Stomach (tissue), 9 donors: ENCODE results near the gene EIF2S3B. TPM values are rescaled to one million over a fixed set of nuclear protein-coding genes. Genes with fewer than 3 reads are reported as not detected.

Experiments
- DNase-seq, 2 donors: peaks; one replicate each; pipeline versions ENCODE4 v3.0.0 to v3.0.0-alpha.2; 2013 to 2019
- H3K27ac ChIP-seq, 5 donors: fragments of 200-600 bp in 4 of 5; sonication (generic) in 4 of 5; one replicate each; pipeline ENCODE4 v1.5.1; 2013 to 2019; ENCODE audit warnings: mild to moderate bottlenecking in 1 of 5, moderate library complexity in 1 of 5
- H3K27me3 ChIP-seq, 3 donors: fragments of 200-600 bp; sonication (generic); one replicate each; pipeline ENCODE4 v1.5.1; 2017 to 2019; ENCODE audit warnings: mixed run types in 1 of 3
- H3K36me3 ChIP-seq, 4 donors: fragments of 200-600 bp; sonication (generic); 1 replicate in 3 of 4; 2 replicates in 1 of 4; pipeline ENCODE4 v1.5.1; 2016 to 2019
- H3K4me1 ChIP-seq, 4 donors: fragments of 200-600 bp; sonication (generic); one replicate each; pipeline ENCODE4 v1.5.1; 2016 to 2019
- H3K4me3 ChIP-seq, 4 donors: fragments of 200-600 bp; sonication (generic) in 3 of 4; one replicate each; pipeline ENCODE4 v1.5.1; 2016 to 2019; ENCODE audit warnings: mild to moderate bottlenecking in 1 of 4
- H3K9me3 ChIP-seq, 4 donors: fragments of 200-600 bp; sonication (generic); one replicate each; pipeline ENCODE4 v1.5.1; 2016 to 2019
- EP300 ChIP-seq: sonication (generic); formaldehyde crosslinking; IDR thresholded peaks from one replicate; pipeline ENCODE4 v1.6.1; 2017; ENCODE audit warnings: antibody characterized with exemption
- POLR2A ChIP-seq, 4 donors: fragments of 450-650 bp; IDR thresholded peaks; one replicate each; pipeline ENCODE4 v1.6.1; 2016; ENCODE audit warnings: antibody characterized with exemption in 4 of 4, control low read depth in 2 of 4, mild to moderate bottlenecking in 1 of 4, moderate library complexity in 1 of 4
- POLR2AphosphoS5 ChIP-seq, 3 donors: sonication (generic); formaldehyde crosslinking; IDR thresholded peaks; one replicate each; pipeline ENCODE4 v1.6.1; 2016; ENCODE audit warnings: antibody characterized with exemption in 3 of 3
- WGBS, 5 donors: extraction: QIAGEN DNeasy Blood & Tissue Kit in 3 of 5; methylation state at CpG; one replicate each; pipeline versions ENCODE4 v1.1.5 to v1.1.7; 2013 to 2018; 5-methylcytosine and 5-hydroxymethylcytosine counted together
- intact Hi-C: fragments of 100-400 bp; cut with DNase I; formaldehyde crosslinking; loops from one replicate; pipeline ENCODE4 v1.15.1; 2023; ENCODE audit warnings: low total_unique reads
- polyA plus RNA-seq, 3 donors: library from polyadenylated mRNA; stranded (reverse); fragments of 200-250 nt; gene quantifications; one replicate each; pipeline ENCODE4 v1.2.3, GENCODE V29; 2013
- small RNA-seq, 4 donors: library from RNA; depleted of rRNA; stranded (forward); fragments of <200 nt; gene quantifications; one replicate each; pipeline ENCODE3, GENCODE V24; 2016
- total RNA-seq, 5 donors: library from RNA; depleted of rRNA; stranded (reverse); fragments of >200 nt; gene quantifications; one replicate each; pipeline versions ENCODE4 v1.1.0 to v1.2.3, GENCODE V29; 2014 to 2016
- TF ChIP-seq, protein P1 (sequence below), 7 experiments: fragments of 450-650 bp in 4 of 7; fragments of 200-600 bp in 3 of 7; sonication (generic) in 3 of 7; IDR thresholded peaks; one replicate each; pipeline ENCODE4 v1.5.1; 2016 to 2019; ENCODE audit warnings: antibody characterized with exemption in 7 of 7, control low read depth in 2 of 7, mild to moderate bottlenecking in 1 of 7
- donor health status: healthy with polysubstance abuse.
- donor health status: Bipolar disorder and iron deficiency.
- donor health status: healthy.

Gene EIF2S3B
- total and polyA plus RNA-seq, 8 donors, result 0.28 to 3.2 (median 0.92) TPM; not detected in 3

DNA sequence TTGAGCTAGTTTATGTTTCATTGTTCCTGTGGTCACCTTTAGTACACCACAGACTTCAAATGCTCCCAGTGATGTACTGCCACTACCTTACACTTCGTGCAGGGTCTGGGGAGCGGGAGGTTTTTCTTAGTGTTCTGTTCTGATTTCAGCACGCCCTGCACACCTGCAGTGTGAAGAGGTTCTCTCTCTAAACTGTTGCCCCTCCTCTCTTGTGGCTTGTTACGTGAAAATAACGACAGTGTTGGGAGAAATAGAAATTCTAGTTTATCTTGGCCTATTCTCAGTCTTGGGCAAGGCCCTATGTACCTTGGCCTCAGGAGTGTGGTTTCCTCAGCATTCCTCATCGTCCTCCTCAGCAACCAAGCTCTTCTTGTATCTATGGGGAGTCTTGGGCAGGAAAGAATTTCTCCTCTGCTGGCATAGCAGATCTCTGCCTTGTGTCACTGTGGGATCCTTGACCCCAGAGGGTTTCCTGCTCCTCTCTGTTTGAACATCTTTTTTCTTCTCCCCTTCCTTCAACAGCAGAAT is 48.6 kb downstream of the EIF2S3B start:
- Histone ChIP-seq H3K9me3 (peaks cover 0 to 4% (median 0%) of the 10 kb centered on the region in 4 donors), H3K27me3 (no peaks in the 10 kb centered on the region), H3K27ac (peak overlapping the region in 2 of 5 donors; percentile 16 to 36), H3K4me3 (peak overlapping the region in 1 of 4 donors; percentile 4), H3K4me1 (no peaks in the 10 kb centered on the region), H3K36me3 (no peaks in the 10 kb centered on the region)
- intact Hi-C loops, result no loop called here
- peak in 1 of 2 donors; percentile 34 for DNase-seq
- 73 to 88% (median 77%) methylated on average over 6 of the region's 6 CpGs for WGBS, 5 donors
- TF ChIP-seq, protein P1, sequence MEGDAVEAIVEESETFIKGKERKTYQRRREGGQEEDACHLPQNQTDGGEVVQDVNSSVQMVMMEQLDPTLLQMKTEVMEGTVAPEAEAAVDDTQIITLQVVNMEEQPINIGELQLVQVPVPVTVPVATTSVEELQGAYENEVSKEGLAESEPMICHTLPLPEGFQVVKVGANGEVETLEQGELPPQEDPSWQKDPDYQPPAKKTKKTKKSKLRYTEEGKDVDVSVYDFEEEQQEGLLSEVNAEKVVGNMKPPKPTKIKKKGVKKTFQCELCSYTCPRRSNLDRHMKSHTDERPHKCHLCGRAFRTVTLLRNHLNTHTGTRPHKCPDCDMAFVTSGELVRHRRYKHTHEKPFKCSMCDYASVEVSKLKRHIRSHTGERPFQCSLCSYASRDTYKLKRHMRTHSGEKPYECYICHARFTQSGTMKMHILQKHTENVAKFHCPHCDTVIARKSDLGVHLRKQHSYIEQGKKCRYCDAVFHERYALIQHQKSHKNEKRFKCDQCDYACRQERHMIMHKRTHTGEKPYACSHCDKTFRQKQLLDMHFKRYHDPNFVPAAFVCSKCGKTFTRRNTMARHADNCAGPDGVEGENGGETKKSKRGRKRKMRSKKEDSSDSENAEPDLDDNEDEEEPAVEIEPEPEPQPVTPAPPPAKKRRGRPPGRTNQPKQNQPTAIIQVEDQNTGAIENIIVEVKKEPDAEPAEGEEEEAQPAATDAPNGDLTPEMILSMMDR (IDR thresholded peaks at IDR 0.05), result no peak
- TF ChIP-seq POLR2AphosphoS5 (IDR thresholded peaks at IDR 0.05), result peak in 1 of 3 donors; percentile 18

DNA sequence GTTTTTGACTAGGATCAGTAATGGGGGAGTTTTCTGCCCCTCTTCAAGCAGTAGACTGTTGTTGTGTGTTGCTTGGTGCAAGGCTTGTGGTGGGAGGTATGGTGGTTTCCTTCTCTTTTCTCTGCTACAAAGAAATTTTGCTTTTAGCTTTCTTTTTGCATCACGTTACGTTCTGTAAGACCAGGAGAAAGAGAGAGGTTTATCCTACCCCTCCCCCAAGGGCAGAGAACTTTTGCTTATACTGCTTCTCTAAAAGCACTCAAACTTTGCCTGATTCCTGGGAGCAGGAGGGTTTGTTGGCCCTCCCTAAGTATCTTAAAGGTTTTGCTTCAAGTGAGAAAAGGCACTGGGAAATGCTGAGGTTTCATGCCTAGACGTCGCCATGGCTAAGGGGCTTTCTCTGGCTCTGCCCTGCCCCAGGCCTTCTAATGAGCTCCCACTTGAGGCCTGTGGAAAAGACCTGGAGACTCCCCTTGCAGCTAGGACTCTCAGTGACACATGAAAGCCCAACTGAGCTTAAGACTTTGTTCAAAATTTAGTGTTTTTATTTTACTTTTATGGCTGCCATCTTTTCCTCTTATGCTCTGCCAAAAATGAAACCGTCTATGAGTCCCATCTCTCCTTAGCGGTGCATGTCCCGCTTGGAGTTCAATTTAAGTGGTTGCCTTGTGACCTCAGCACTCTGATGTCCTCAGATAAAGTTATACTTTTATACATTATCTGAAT is 49.2 kb downstream of the EIF2S3B start:
- Histone ChIP-seq H3K27me3 (no peaks in the 10 kb centered on the region), H3K36me3 (no peaks in the 10 kb centered on the region), H3K9me3 (peaks cover 0 to 4% (median 0%) of the 10 kb centered on the region in 4 donors), H3K4me1 (no peaks in the 10 kb centered on the region), H3K4me3 (peak overlapping the region in 1 of 4 donors; percentile 4), H3K27ac (peak overlapping the region in 2 of 5 donors; percentile 16 to 36)
- 71 to 89% (median 80%) methylated on average over 7 of the region's 7 CpGs for WGBS, 5 donors
- TF ChIP-seq POLR2AphosphoS5 (IDR thresholded peaks at IDR 0.05) (no peak), POLR2A (IDR thresholded peaks at IDR 0.05) (no peak), EP300 (no peak)
- TF ChIP-seq, protein P1 (IDR thresholded peaks at IDR 0.05), result no peak
- peak in 1 of 2 donors; percentile 46 for DNase-seq
- intact Hi-C loops, result no loop called here

DNA sequence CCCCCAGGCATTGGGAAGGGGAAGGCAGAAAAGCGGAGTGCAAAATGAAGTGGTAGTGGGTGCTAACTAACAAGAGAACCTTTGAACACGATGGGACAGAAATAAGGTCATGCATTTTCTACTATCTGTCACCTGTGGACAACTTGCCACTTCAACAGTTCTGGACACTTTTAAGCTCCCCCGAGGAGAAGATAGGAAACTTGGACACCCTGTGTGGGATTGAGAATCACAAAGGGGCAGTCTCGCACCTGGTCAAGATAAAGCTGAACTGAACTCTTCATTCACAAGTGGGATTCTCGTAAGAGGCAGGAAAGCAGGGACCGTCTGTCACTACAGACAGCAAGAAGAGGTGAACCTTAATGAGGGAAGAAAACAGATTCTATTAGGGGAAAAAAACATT is 51.6 kb downstream of the EIF2S3B start:
- intact Hi-C loops, result no loop called here
- Histone ChIP-seq H3K27me3 (no peaks in the 10 kb centered on the region), H3K9me3 (peaks cover 0 to 4% (median 0%) of the 10 kb centered on the region in 4 donors), H3K4me3 (no peak overlapping the region), H3K4me1 (no peaks in the 10 kb centered on the region), H3K36me3 (no peaks in the 10 kb centered on the region), H3K27ac (no peak overlapping the region)
- no peak for DNase-seq
- TF ChIP-seq, protein P1 (IDR thresholded peaks at IDR 0.05), result no peak
- WGBS, 5 donors, result 48 to 68% (median 58%) methylated on average over 6 of the region's 6 CpGs

DNA sequence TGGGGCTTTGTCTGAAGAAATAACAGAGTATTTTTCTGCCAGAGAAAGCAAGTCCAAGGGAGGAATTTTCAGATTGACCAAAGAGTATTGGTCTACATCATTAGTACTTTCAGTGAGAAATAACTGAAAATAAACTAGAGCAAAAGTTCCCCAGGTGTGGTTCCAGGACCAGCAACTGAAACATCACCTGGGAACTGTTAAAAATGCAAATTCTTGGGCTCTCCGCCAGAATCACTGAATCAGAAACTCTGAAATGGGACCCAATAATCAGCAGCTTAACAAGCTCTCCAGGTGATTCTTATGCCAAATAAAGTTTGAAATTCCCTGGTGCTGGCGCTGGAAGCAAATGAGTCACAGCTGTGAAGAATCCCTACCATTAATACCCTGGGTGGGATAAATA is 52.1 kb downstream of the EIF2S3B start:
- intact Hi-C loops, result no loop called here
- no peak overlapping the region for H3K27ac ChIP-seq
- TF ChIP-seq POLR2A (IDR thresholded peaks at IDR 0.05), result no peak
- TF ChIP-seq, protein P1 (IDR thresholded peaks at IDR 0.05), result no peak
- TF ChIP-seq POLR2AphosphoS5 (IDR thresholded peaks at IDR 0.05), result no peak
- TF ChIP-seq EP300, result no peak
- H3K4me3 ChIP-seq, result no peak overlapping the region
- peaks cover 0 to 4% (median 0%) of the 10 kb centered on the region in 4 donors for H3K9me3 ChIP-seq
- H3K27me3 ChIP-seq, result no peaks in the 10 kb centered on the region
- WGBS, 5 donors, result 55 to 67% (median 61%) methylated on average over 2 of the region's 2 CpGs
- H3K36me3 ChIP-seq, result no peaks in the 10 kb centered on the region
- DNase-seq, result no peak
- no peaks in the 10 kb centered on the region for H3K4me1 ChIP-seq

Small RNA genes within 50 kb of the gene (small RNA-seq; reads per million reads assigned to genes)
- gene SLC25A39P2, result 0 reads per million in 4 donors

Other genes starting within 250 kb of the EIF2S3B start
- gene KLRD1, start 198.0 kb upstream of the EIF2S3B start, total RNA-seq, result 10 to 100 TPM in 1 of 5 donors, 1 to 10 TPM in 1, under 1 TPM in 2, not detected in 1; under 0.01 to 15.4 (median 1.4) TPM
- gene KLRD1, start 198.0 kb upstream of the EIF2S3B start, polyA plus RNA-seq, result 1 to 10 TPM in 1 of 3 donors, under 1 TPM in 2; 0.48 to 1.5 (median 0.50) TPM
- 10 to 100 TPM in 2 of 5 donors, 1 to 10 TPM in 1, not detected in 2; 2.0 to 17.4 (median 12.9) TPM for gene KLRK1, start 115.8 kb upstream of the EIF2S3B start, total RNA-seq
- 1 to 10 TPM in 2 of 3 donors, under 1 TPM in 1; 0.50 to 2.4 (median 2.0) TPM for gene KLRK1, start 115.8 kb upstream of the EIF2S3B start, polyA plus RNA-seq
- gene KLRC4, start 96.1 kb upstream of the EIF2S3B start, total RNA-seq, result 1 to 10 TPM in 1 of 5 donors, not detected in 4; 1.3 TPM
- gene KLRC4, start 96.1 kb upstream of the EIF2S3B start, polyA plus RNA-seq, result under 1 TPM in 1 of 3 donors, not detected in 2; 0.13 TPM
- gene KLRC3, start 85.3 kb upstream of the EIF2S3B start, total RNA-seq, result 1 to 10 TPM in 2 of 5 donors, not detected in 3; 1.3 TPM
- under 1 TPM in 1 of 3 donors, not detected in 2; 0.43 TPM for gene KLRC3, start 85.3 kb upstream of the EIF2S3B start, polyA plus RNA-seq
- 10 to 100 TPM in 1 of 5 donors, 1 to 10 TPM in 1, not detected in 3; 1.8 to 10.4 TPM for gene KLRC2, start 69.9 kb upstream of the EIF2S3B start, total RNA-seq
- gene KLRC2, start 69.9 kb upstream of the EIF2S3B start, polyA plus RNA-seq, result 1 to 10 TPM in 1 of 3 donors, under 1 TPM in 1, not detected in 1; 0.10 to 2.1 TPM
- gene KLRC1, start 52.5 kb upstream of the EIF2S3B start, total RNA-seq, result 10 to 100 TPM in 1 of 5 donors, 1 to 10 TPM in 3, not detected in 1; 1.2 to 11.3 (median 3.2) TPM
- gene KLRC1, start 52.5 kb upstream of the EIF2S3B start, polyA plus RNA-seq, result 1 to 10 TPM in 1 of 3 donors, under 1 TPM in 2; 0.50 to 5.3 (median 0.58) TPM
- gene MAGOHB, start 107.7 kb downstream of the EIF2S3B start, total RNA-seq, result 10 to 100 TPM in 2 of 5 donors, 1 to 10 TPM in 2, under 1 TPM in 1; 0.58 to 33.2 (median 7.2) TPM
- 10 to 100 TPM; 24.0 to 26.7 (median 25.1) TPM for gene MAGOHB, start 107.7 kb downstream of the EIF2S3B start, polyA plus RNA-seq
- 10 to 100 TPM in 3 of 5 donors, 1 to 10 TPM in 2; 2.3 to 23.7 (median 12.0) TPM for gene STYK1, start 168.2 kb downstream of the EIF2S3B start, total RNA-seq
- 1 to 10 TPM; 2.5 to 4.4 (median 4.3) TPM for gene STYK1, start 168.2 kb downstream of the EIF2S3B start, polyA plus RNA-seq
- gene YBX3, start 217.4 kb downstream of the EIF2S3B start, total RNA-seq, result 100 to 1,000 TPM; 159 to 585 (median 324) TPM
- gene YBX3, start 217.4 kb downstream of the EIF2S3B start, polyA plus RNA-seq, result 100 to 1,000 TPM; 158 to 302 (median 214) TPM